ENCODE data around the gene MLEC. TPM values are rescaled to one million over a fixed set of nuclear protein-coding genes. Genes with fewer than 3 reads are reported as not detected.

MLEC gene
- total RNA-seq, 4 donors from 2014 or later = 37.8 to 55.5 (median 46.3) TPM

DNA sequence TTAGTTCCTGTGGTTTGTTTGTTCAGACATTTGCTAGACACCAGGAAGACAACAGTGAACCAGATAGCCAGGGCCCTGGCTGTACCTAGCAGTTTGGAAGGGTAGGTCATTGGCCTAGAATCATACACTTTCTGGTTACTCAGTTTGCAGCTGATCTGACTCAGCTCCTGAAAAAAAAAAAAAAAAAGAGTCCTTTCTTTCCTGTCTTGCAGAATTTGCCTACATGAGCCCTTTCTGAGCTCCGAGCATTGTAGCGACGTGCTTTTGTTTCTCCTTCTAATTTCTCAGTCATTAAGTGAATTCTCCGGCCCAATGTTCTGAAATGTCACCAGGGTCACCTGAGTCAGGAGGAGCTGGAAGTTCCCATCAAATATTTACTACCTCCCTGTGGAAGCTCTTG, 44.1 kb upstream of the MLEC start:
- WGBS = 91% methylated on average over 4 of the region's 4 CpGs
- Histone ChIP-seq H3K36me3 (no peaks in the 10 kb centered on the region), H3K27me3 (peaks cover 0 to 84% (median 42%) of the 10 kb centered on the region in 4 donors), H3K27ac (replicated peaks in 1 of 4) (no peak overlapping the region), H3K4me3 (no peak overlapping the region), H3K4me1 (peaks cover 13 to 28% (median 19%) of the 10 kb centered on the region in 4 donors), H3K9me3 (no peaks in the 10 kb centered on the region)
- intact Hi-C loops (cut with DNase I) = no loop called here
- TF ChIP-seq EP300 (IDR thresholded peaks at IDR 0.05) = no peak
- TF ChIP-seq POLR2AphosphoS5 (IDR thresholded peaks at IDR 0.05) = no peak
- TF ChIP-seq POLR2A (IDR thresholded peaks at IDR 0.05; ENCODE audit: low read depth) = no peak
- DNase-seq (ENCODE audit: extremely low spot score) = no peak

DNA sequence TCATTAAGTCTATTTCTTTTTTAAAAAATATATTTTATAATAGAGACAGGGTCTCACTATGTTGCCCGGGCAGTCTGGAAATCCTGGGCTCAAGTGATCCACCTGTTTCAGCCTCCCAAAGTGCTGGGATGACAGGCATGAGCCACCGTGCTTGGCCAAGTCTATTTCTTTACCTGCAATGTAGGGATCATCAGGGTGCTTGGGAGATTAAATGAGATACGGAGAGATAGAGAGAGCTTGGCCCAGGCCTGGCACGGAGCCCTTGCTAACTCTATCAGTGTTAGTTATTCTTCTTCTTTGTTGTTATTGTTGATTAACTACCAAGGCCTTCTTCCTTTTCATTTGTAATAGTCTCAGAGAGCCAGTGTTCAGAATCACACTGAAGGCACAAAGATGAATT, 43.4 kb upstream of the MLEC start:
- no peak overlapping the region for H3K4me3 ChIP-seq
- H3K27ac ChIP-seq (replicated peaks in 1 of 4) = no peak overlapping the region
- intact Hi-C loops (cut with DNase I) = no loop called here
- peaks cover 14 to 32% (median 22%) of the 10 kb centered on the region in 4 donors for H3K4me1 ChIP-seq
- DNase-seq (ENCODE audit: extremely low spot score) = no peak
- 87% methylated on average over 4 of the region's 4 CpGs for WGBS
- no peaks in the 10 kb centered on the region for H3K36me3 ChIP-seq
- TF ChIP-seq POLR2AphosphoS5 (IDR thresholded peaks at IDR 0.05) (no peak), CTCF (IDR thresholded peaks at IDR 0.05) (no peak), EP300 (IDR thresholded peaks at IDR 0.05) (no peak), POLR2A (IDR thresholded peaks at IDR 0.05; ENCODE audit: low read depth) (no peak)
- peaks cover 0 to 78% (median 42%) of the 10 kb centered on the region in 4 donors for H3K27me3 ChIP-seq
- H3K9me3 ChIP-seq = no peaks in the 10 kb centered on the region

GRCh38 chr12:120646044-120646443, 40.9 kb upstream of the MLEC start:
- Histone ChIP-seq H3K27me3 (peaks cover 0 to 54% (median 31%) of the 10 kb centered on the region in 4 donors), H3K4me3 (no peak overlapping the region), H3K4me1 (peaks cover 21 to 44% (median 33%) of the 10 kb centered on the region in 4 donors), H3K36me3 (no peaks in the 10 kb centered on the region), H3K9me3 (no peaks in the 10 kb centered on the region), H3K27ac (replicated peaks in 1 of 4) (no peak overlapping the region)
- 71% methylated on average over 5 of the region's 6 CpGs for WGBS
- TF ChIP-seq POLR2A (IDR thresholded peaks at IDR 0.05; ENCODE audit: low read depth) (no peak), EP300 (IDR thresholded peaks at IDR 0.05) (no peak), CTCF (IDR thresholded peaks at IDR 0.05) (no peak), POLR2AphosphoS5 (IDR thresholded peaks at IDR 0.05) (no peak)
- DNase-seq (ENCODE audit: extremely low spot score) = no peak
- intact Hi-C loops (cut with DNase I) = loop anchor here (2.0 to 5.0 kb wide), 2 partner anchors 63 to 326 kb away; no protein-coding TSS in a partner anchor

DNA sequence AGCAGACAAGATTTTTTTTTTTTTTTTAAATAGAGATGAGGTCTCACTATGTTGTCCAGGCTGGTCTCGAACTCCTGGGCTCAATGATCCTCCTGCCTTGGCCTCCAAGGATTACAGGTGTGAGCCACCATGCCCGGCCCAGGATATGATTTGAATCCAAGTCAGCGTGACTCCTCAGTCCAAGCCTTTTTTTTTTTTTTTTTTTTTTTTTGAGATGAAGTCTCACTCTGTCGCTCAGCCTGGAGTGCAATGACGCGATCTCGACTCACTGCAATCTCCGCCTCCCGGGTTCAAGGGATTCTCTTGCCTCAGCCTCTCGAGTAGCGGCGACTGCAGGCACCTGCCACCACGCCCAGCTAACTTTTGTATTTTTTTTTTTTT, 39.6 kb upstream of the MLEC start:
- H3K4me3 ChIP-seq = no peak overlapping the region
- no peaks in the 10 kb centered on the region for H3K9me3 ChIP-seq
- no peak for DNase-seq (ENCODE audit: extremely low spot score)
- no peaks in the 10 kb centered on the region for H3K36me3 ChIP-seq
- no peak overlapping the region for H3K27ac ChIP-seq (replicated peaks in 1 of 4)
- peaks cover 0 to 40% (median 18%) of the 10 kb centered on the region in 4 donors for H3K27me3 ChIP-seq
- H3K4me1 ChIP-seq = peaks cover 16 to 39% (median 27%) of the 10 kb centered on the region in 4 donors
- TF ChIP-seq POLR2AphosphoS5 (IDR thresholded peaks at IDR 0.05) = no peak
- no peak for TF ChIP-seq POLR2A (IDR thresholded peaks at IDR 0.05; ENCODE audit: low read depth)
- TF ChIP-seq EP300 (IDR thresholded peaks at IDR 0.05) = no peak
- no peak for TF ChIP-seq CTCF (IDR thresholded peaks at IDR 0.05)
- 84% methylated on average over 13 of the region's 13 CpGs for WGBS
- intact Hi-C loops (cut with DNase I) = loop anchor here (2.0 to 5.0 kb wide), 2 partner anchors 65 to 325 kb away; no protein-coding TSS in a partner anchor

- H3K4me3 ChIP-seq = peak overlapping the region; percentile 46 to 56 (median 49)
- TF ChIP-seq POLR2A (IDR thresholded peaks at IDR 0.05; ENCODE audit: low read depth) (no peak), CTCF (IDR thresholded peaks at IDR 0.05) (peak in 1 of 3 experiments; percentile 25), EP300 (IDR thresholded peaks at IDR 0.05) (no peak), POLR2AphosphoS5 (IDR thresholded peaks at IDR 0.05) (no peak)
- H3K9me3 ChIP-seq = no peaks in the 10 kb centered on the region
- no peak for DNase-seq (ENCODE audit: extremely low spot score)
- H3K36me3 ChIP-seq = no peaks in the 10 kb centered on the region
- intact Hi-C loops (cut with DNase I) = loop anchor here (2.0 to 5.0 kb wide), 3 partner anchors 38 to 323 kb away; partner anchors contain the start of gene MLEC
- H3K4me1 ChIP-seq = peaks cover 38 to 56% (median 44%) of the 10 kb centered on the region in 4 donors
- peak overlapping the region; percentile 43 to 76 (median 73) for H3K27ac ChIP-seq (replicated peaks in 1 of 4)
- peaks cover 0 to 26% (median 7%) of the 10 kb centered on the region in 4 donors for H3K27me3 ChIP-seq
- 8% methylated on average over 26 of the region's 33 CpGs for WGBS
These were observed 37.3 kb upstream of the MLEC start for GRCh38 chr12:120649442-120650232.

Measured in esophagus muscularis mucosa (tissue), 4 donors.